GM19467 (cell line): ENCODE results near the gene CWC22.
"Not testable (repeated sequence)": the region's sequence is repeated elsewhere in the genome, so short reads cannot be mapped to it uniquely, and the experiment has no call there.

Source experiments
- ATAC-seq: cut with Tn5 transposase; IDR thresholded peaks from one replicate; pipeline ENCODE4 v1.9.1; 2021; ENCODE audit warnings: mild to moderate bottlenecking, moderate library complexity; ENCODE audit not compliant: unreplicated experiment

Gene CWC22

GRCh38 chr2:180006781-180007579 is at the start of gene CWC22:
CWC22 (minus strand) TSS chr2:180007297; CDS start chr2:179993341, 13,956 bp downstream.
- ATAC-seq: peak; percentile 98

DNA sequence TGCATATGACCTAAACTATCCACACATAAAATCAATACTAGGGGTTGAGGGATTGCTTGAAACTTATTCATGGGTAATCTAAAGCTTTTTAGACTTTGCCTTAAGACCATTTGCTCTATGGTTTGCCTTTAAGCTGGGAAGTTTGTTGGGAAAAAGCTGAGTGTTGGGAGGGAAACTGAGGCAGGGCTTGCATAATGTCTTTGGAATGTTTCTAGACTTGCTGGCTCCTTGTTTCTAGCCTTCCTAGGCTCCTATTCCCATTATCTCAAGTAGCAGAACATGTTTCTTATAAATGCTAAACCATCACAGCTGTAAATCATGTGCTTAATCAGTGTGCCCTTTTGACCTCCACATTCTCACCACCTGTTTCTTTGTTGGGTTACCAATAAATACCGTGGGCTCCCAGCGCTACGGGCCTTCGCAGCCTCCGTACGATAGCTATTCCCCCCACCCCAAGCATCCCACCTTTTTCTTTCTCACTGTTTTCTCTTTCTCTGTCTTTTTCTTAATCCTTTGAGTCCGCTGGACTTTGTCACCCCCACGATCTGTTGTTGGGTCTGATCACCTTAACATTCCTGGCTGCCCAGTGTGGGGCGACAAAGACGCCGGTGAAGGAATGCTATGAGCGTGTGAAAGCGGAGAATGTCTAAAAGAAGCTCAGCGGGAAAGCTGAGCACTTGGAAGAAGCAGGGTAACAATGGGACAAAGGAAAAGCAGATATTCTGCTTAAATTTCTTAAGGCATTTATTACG is 49.4 kb upstream of the CWC22 start:
- no peak for ATAC-seq

DNA sequence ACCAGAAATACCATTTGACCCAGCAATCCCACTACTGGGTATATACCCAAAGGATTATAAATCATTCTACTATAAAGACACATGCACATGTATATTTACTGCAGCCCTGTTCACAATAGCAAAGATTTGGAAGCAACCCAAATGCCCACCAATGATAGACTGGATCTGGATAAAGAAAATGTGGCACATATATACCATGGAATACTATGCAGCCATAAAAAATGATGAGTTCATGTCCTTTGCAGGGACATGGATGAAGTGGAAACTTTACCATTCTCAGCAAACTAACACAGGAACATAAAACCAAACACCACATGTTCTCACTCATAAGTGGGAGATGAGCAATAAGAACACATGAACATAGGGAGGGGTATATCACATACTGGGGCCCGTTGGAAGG is 47.5 kb upstream of the CWC22 start:
- not testable (repeated sequence) for ATAC-seq

DNA sequence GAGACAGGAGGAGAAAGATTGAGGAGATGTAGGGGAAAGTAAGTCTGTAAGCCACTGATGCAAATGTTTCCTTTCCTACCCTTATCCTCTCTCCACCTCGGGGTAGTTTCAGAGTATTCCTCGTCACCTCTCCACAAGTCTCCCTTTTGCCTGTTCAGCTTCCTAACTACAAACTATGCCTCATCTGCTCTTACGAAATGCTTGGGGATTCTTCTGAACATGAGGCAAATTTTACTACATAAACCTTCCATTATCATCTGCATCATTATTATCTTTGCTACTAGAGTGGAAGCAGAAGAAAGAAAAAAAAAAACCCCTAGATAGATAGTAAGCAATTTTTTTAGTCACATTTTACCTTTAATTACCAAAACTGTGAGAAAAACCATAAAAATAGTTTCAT is 43.1 kb upstream of the CWC22 start:
- no peak for ATAC-seq

- no peak for ATAC-seq
These were observed 41.2 kb upstream of the CWC22 start for GRCh38 chr2:180048251-180048650.

- ATAC-seq: no peak
These were observed 39.7 kb upstream of the CWC22 start for GRCh38 chr2:180046776-180047175.

DNA sequence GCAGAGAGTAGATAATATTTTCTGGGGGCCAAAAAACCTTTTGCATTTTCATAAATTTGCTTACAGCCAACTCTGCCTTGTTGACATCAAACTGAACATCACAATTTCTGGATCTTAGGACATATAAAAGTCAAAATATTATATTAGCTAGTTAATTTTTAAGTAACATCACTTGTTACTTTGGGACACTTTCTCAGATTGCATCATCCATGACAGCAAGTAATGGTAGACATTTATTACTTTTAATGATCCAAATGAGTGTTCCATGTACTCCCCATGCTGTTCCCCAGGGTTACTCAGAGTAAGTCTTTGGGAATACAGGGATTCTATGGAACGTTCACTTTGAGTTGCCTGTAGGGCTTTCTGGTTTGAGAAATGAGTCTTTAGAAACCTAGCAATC is 39.1 kb upstream of the CWC22 start:
- no peak for ATAC-seq

DNA sequence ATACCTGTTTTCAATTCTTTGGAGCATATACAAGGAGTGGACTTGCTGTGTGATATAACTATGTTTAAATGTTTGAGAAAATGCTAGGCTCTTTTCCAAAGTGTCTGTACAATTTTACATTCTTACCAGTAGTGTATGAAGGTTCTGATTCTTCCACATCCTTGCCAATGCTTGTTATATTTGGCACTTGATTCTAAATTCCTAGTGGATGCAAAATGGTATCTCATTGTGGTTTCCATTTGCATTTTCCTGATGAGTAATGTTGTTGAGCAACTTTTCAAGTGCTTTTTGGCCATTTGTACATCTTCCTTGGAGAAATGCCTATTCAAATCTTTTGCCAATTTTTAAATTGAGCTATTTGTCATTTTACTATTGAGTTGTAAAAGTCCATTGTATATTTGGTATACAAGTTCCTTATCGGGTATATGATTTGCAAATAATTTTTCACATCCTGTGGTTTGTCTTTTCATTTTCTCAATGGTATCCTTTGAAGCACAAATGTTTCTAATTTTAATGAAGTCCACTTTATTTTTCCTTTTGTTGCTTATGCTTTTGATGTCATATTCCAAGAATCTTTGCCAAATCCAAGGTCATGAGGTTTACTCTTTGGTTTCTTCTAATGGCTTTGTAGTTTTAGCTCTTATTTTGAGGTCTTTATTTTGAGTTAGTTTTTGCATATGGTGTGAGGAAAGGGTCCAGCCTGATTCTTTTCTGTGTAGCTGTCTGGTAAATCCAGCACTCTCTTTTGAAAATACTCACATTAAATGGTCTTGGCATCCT is 33.2 kb upstream of the CWC22 start:
- ATAC-seq: no peak

DNA sequence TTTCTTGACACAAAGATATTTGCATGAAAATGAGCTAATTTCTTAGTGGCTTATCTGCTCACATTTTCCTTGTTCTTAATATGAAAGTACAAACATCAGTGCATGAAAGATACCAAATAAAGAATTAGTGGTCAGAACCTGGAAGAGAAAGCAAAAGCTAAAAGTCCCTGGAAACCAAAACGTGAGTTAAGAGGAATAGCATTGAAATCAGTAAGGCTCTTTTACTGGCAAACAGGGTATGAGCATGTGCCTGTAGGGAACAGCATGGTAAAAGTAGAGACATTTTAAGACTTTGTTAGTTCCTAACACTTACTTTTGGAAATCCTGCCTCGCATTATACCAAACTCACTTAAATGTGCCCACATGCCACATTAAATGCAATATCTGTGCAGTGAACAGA is 31.9 kb upstream of the CWC22 start:
- ATAC-seq: no peak

DNA sequence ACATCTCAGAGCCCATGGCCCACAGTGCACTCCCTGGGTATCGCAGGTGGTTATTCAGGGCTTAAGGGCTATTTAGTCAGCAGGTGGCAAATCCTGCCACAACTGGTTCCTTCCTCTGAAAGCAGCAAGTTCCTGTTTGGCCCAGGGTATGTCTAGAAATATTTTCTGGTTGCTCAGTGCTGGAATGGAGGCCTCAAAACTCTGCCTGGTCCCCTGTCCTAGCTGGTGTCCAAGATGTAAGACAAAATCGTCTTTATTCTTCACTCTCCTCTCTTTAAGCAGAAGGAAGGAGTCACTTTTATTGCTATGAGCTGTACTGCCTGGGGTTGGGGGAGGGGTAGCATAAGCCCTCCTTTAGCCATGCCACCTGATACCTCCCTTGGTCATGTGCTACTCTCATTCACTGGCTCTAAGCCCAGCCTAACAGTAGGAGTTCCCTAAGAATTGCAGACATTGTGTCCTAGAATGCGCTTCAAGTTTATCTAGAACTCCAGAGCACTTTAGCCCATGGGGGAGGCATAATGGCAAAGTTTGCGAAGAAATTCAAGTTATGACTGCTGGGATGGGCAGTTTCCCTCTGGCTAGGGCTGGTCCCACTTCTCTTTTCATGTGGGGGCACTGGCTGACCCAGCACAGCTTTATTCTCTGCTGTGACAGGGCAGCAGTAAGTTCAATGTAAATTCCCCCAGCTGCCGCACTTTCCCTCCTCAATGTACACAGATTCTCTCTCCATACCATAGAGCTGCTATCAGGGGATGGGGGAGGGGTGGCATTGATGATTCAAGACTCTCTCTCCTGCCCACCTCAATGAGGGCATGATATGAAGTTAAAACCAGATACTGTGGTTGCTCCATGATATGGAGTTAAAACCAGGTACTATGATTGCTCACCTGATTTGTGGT is 27.1 kb upstream of the CWC22 start:
- ATAC-seq: no peak

DNA sequence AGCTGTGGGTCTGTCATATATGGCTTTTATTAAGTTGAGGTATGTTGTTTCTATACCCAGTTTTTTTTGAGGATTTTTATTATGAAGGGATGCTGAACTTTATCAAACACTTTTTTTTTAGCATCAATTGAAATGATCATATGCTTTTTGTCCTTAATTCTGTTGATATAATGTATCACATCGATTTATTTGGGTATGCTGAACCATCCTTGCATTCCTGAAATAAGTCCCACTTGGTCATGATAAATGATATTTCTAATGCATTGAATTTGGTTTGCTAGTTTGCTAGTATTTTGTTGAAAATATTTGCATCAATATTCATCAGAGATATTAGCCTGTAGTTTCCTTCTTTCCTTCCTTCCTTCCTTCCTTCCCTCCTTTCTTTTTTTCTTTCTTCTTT is 22.5 kb upstream of the CWC22 start:
- no peak for ATAC-seq

GRCh38 chr2:180021850-180022249 is 14.8 kb upstream of the CWC22 start:
- no peak for ATAC-seq

GRCh38 chr2:180017784-180018183 is 10.7 kb upstream of the CWC22 start:
- no peak for ATAC-seq

- no peak for ATAC-seq
These were observed 9.8 kb upstream of the CWC22 start for GRCh38 chr2:180016937-180017336.

- no peak for ATAC-seq
These were observed 9.0 kb upstream of the CWC22 start for GRCh38 chr2:180015951-180016709.

DNA sequence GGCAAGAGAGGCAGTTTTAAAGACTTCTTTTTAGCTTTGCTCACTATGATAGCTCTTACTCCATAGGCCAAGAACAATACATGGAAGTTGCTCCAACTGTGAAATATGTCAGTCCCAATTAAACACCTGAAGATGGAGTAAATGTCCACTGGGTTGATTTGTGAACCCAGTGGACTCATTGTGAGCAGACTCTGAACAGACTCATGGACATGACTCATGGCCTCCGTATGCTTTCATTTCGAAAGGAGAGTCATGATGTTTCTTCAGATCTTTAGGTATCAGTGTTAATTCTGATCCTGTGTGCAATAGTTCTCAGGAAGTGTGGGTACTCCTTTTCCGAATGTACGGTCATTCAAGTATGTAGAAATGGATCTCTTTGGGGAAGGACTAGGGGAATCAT is 5.4 kb upstream of the CWC22 start:
- no peak for ATAC-seq

GRCh38 chr2:180010701-180011100 is 3.6 kb upstream of the CWC22 start:
- no peak for ATAC-seq

- ATAC-seq: no peak
These were observed 866 bp downstream of the CWC22 start for GRCh38 chr2:180006231-180006630.

DNA sequence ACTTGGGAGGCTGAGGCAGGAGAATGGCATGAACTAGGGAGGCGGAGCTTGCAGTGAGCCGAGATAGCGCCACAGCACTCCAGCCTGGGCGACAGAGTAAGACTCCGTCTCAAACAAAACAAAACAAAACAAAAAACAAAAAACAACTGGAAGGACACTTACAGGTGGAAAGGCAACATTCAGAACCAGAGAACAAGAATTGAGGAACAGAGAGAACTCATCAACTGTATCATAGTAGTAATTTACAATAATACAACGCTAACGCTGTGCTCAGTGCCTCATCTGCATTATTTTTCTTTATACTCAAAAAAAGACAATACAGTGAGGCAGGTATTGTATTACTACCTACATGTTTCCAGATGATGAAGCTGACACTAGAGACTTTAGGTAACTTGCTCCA is 1.6 kb downstream of the CWC22 start:
- not testable (repeated sequence) for ATAC-seq

- no peak for ATAC-seq
These were observed 2.4 kb downstream of the CWC22 start for GRCh38 chr2:180004731-180005130.
